Activated CD8-positive, alpha-beta T cell treated with anti-CD3 and anti-CD28 coated beads for 36 hours (primary cell): ENCODE measurements around the gene VSIG8. TPM values are rescaled to one million over a fixed set of nuclear protein-coding genes. Genes with fewer than 3 reads are reported as not detected.

ENCODE experiments used
- ATAC-seq: fragments of 200-7000 bp; cut with Tn5 transposase; one replicate; pipeline ENCODE4 v1.10.0; 2021; ENCODE audit warnings: mild to moderate bottlenecking, moderate library complexity
- CTCF ChIA-PET: fragments of 350-600 bp; sonication (Branson Sonifier 250); formaldehyde crosslinking; loops from one replicate; lab custom pipeline; 2021; ENCODE audit warnings: antibody characterized with exemption; lab: Charles Lee
- POLR2A ChIA-PET: fragments of 350-600 bp; sonication (Branson Sonifier 250); formaldehyde crosslinking; loops from one replicate; lab custom pipeline; 2021; ENCODE audit warnings: antibody characterized with exemption; lab: Charles Lee
- DNase-seq: peaks from one replicate; pipeline ENCODE4 v3.0.0-alpha.2; 2020
- H3K27ac Mint-ChIP-seq: one replicate; pipeline ENCODE4 v1.8.0; 2021; ENCODE audit warnings: mild to moderate bottlenecking, mixed read lengths
- H3K27me3 Mint-ChIP-seq: one replicate; pipeline ENCODE4 v1.8.0; 2021; ENCODE audit warnings: mixed read lengths
- H3K36me3 Mint-ChIP-seq: one replicate; pipeline ENCODE4 v1.8.0; 2021; ENCODE audit warnings: low read depth, mixed read lengths
- H3K4me1 Mint-ChIP-seq: one replicate; pipeline ENCODE4 v1.8.0; 2021; ENCODE audit warnings: low read depth, mixed read lengths
- H3K4me3 Mint-ChIP-seq: one replicate; pipeline ENCODE4 v1.8.0; 2021; ENCODE audit warnings: mild to moderate bottlenecking, moderate library complexity, mixed read lengths
- H3K9me3 Mint-ChIP-seq: one replicate; pipeline ENCODE4 v1.8.0; 2021; ENCODE audit warnings: mixed read lengths
- CTCF ChIP-seq: fragments of 200-600 bp; IDR thresholded peaks from one replicate; pipeline ENCODE4 v1.8.0; 2022; ENCODE audit warnings: antibody characterized with exemption, mild to moderate bottlenecking
- intact Hi-C: fragments of 100-400 bp; cut with micrococcal nuclease; formaldehyde crosslinking; loops from one replicate; pipeline ENCODE4 v1.10.0; 2022
- total RNA-seq, 2 experiments: library from RNA; stranded (reverse); gene quantifications; one replicate each; pipeline ENCODE4 v1.2.3, GENCODE V29; 2021

VSIG8 gene
- total RNA-seq, 2 experiments from 2014 or later: not detected

DNA sequence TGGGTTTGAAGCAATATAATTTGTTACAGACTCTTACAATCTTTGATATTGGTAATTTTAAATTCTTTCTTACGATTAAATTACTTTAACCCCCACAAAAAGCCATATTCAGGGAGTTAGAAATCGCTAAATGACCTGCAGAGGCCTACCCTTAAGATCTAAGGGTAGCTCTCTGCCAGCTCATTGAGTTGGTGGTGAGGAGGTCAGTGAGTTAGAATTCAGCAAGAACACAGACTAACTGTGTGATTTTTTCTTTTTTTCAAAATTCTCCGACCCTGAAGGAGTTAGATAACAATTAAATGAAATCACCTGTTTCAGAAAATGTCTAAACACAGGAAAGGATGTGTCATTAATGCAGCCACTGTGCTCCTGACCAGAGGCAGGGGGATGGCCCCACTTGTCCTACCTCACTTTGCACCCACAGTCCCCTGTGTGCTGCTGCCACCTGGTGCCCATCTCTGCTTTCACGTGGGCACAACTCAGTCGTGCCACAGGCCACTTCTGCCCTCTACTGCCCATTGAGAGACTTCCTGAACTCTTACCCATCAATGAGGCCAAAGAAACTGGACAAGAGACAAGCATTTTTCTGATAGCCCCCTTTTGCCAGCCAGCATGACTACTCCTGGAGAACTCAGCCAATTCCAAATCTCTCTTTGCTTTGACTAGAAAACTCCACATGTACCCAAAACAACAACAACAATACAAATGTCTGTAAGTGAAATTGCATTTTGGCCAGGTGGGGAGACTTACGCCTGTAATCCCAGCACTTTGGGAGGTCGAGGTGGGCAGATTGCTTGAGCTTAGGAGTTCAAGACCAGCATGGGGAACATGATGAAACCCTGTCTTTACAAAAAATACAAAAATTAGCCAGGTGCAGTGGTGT, 29.1 kb upstream of the VSIG8 start:
- peak; percentile 99 for TF ChIP-seq CTCF
- POLR2A ChIA-PET: interaction anchor here (0.8 to 1.8 kb wide), 2 partner anchors 32 to 87 kb away, joined by 3 to 4 read pairs; no protein-coding TSS in a partner anchor
- H3K36me3 Mint-ChIP-seq: no peaks in the 10 kb centered on the region
- H3K27ac Mint-ChIP-seq: no peak overlapping the region
- CTCF ChIA-PET: interaction anchor here (0.7 to 14.1 kb wide), 50 partner anchors 9 to 678 kb away, joined by 3 to 482 read pairs (median 4); partner anchors contain the start of genes CFAP45, DUSP23, FCRL6 and SLAMF8
- DNase-seq: peak; percentile 87
- no peaks in the 10 kb centered on the region for H3K27me3 Mint-ChIP-seq
- no peaks in the 10 kb centered on the region for H3K9me3 Mint-ChIP-seq
- intact Hi-C loops: loop anchor here (1.0 to 5.0 kb wide), 2 partner anchors 93 to 109 kb away; partner anchors contain the start of gene DUSP23
- ATAC-seq: peak; percentile 98
- H3K4me1 Mint-ChIP-seq: peaks cover 14% of the 10 kb centered on the region
- no peak overlapping the region for H3K4me3 Mint-ChIP-seq

DNA sequence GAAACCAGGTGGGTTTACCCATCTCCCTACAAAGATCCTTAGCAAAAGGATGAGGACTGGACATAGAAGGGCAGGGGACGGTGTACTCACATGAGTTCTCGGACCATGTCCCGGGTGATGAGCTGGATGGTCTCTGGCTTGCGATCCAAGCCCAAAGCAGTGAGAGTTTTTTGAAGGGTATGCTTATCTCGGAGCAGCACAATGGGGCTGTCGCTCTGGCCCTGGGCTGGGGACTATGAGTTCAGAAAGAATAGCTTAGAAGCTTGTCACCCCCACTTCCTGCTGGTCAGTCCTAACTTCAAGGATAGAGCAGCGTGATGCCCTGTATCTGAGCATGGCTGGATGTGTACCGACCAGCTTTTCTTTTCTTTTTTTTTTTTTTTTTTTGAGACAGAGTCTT, 27.9 kb upstream of the VSIG8 start:
- no peak for TF ChIP-seq CTCF
- Mint-ChIP-seq H3K27ac (no peak overlapping the region), H3K4me1 (peaks cover 14% of the 10 kb centered on the region), H3K9me3 (no peaks in the 10 kb centered on the region), H3K36me3 (no peaks in the 10 kb centered on the region), H3K4me3 (no peak overlapping the region), H3K27me3 (no peaks in the 10 kb centered on the region)
- intact Hi-C loops: loop anchor here (5.0 kb wide), 1 partner anchor 108 kb away; the partner anchor contains the start of gene DUSP23
- ATAC-seq (no peak), DNase-seq (no peak)
- ChIA-PET POLR2A (interaction anchor here (1.2 to 1.8 kb wide), 3 partner anchors 25 to 102 kb away, joined by 3 to 4 read pairs (median 3); no protein-coding TSS in a partner anchor), CTCF (interaction anchor here (0.9 to 14.1 kb wide), 28 partner anchors 10 to 676 kb away, joined by 3 to 482 read pairs (median 5); partner anchors contain the start of genes CFAP45, DUSP23, FCRL6 and SLAMF8)

GRCh38 chr1:159889821-159890252, 27.4 kb upstream of the VSIG8 start:
- ATAC-seq (peak; percentile 60), DNase-seq (no peak)
- no peak overlapping the region for H3K27ac Mint-ChIP-seq
- no peak for TF ChIP-seq CTCF
- peaks cover 14% of the 10 kb centered on the region for H3K4me1 Mint-ChIP-seq
- ChIA-PET POLR2A (interaction anchor here (1.2 to 1.8 kb wide), 4 partner anchors 26 to 101 kb away, joined by 3 to 4 read pairs (median 4); partner anchors contain the start of gene TAGLN2), CTCF (interaction anchor here (0.9 to 14.1 kb wide), 12 partner anchors 9 to 676 kb away, joined by 3 to 482 read pairs (median 14); partner anchors contain the start of genes CFAP45, DUSP23 and FCRL6)
- no peaks in the 10 kb centered on the region for H3K9me3 Mint-ChIP-seq
- no peaks in the 10 kb centered on the region for H3K27me3 Mint-ChIP-seq
- intact Hi-C loops: loop anchor here (5.0 kb wide), 1 partner anchor 108 kb away; the partner anchor contains the start of gene DUSP23
- no peak overlapping the region for H3K4me3 Mint-ChIP-seq
- H3K36me3 Mint-ChIP-seq: no peaks in the 10 kb centered on the region

DNA sequence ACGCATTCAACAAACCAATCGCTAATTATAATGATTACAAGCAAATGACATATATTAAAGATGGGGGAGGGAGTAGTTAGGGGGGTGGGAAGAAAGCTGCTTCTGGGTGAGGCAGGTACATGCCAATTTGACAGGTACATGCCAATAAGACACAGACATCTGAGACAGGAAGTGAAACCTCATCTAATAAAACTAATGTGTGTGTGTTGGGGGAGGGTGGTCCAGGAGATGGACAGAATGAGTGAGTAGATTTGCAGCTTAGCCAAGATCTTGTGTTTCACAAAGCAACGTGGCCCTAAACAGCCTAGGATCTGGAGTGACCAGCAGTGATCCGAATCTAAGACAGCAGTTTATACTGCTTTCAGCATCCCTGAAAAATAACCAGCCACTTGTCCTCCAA, 26.7 kb upstream of the VSIG8 start:
- ChIA-PET POLR2A (interaction anchor here (1.6 kb wide), 2 partner anchors 36 to 101 kb away, joined by 3 to 4 read pairs; partner anchors contain the start of gene TAGLN2), CTCF (interaction anchor here (0.9 to 14.1 kb wide), 7 partner anchors 9 to 117 kb away, joined by 3 to 482 read pairs (median 47); partner anchors contain the start of genes CFAP45, DUSP23 and FCRL6)
- Mint-ChIP-seq H3K27me3 (no peaks in the 10 kb centered on the region), H3K36me3 (no peaks in the 10 kb centered on the region), H3K27ac (no peak overlapping the region), H3K9me3 (no peaks in the 10 kb centered on the region), H3K4me3 (no peak overlapping the region), H3K4me1 (peaks cover 14% of the 10 kb centered on the region)
- ATAC-seq (no peak), DNase-seq (no peak)
- TF ChIP-seq CTCF: no peak
- intact Hi-C loops: no loop called here
